ENCODE results near the gene GRIA4.
"Not testable (repeated sequence)": the region's sequence is repeated elsewhere in the genome, so short reads cannot be mapped to it uniquely, and the experiment has no call there.

Gene GRIA4

GRCh38 chr11:105827906-105828305, 218.0 kb downstream of the GRIA4 start:
- no peak for DNase-seq
- intact Hi-C loops (cut with DNase I) = no loop called here

- intact Hi-C loops (cut with DNase I) = no loop called here
- DNase-seq = no peak
These were observed 219.2 kb downstream of the GRIA4 start for GRCh38 chr11:105829084-105829483.

GRCh38 chr11:105834461-105834860, 224.6 kb downstream of the GRIA4 start:
- DNase-seq = no peak
- intact Hi-C loops (cut with DNase I) = no loop called here

GRCh38 chr11:105838668-105839384, 229.0 kb downstream of the GRIA4 start:
- no peak for DNase-seq
- intact Hi-C loops (cut with DNase I) = no loop called here

- intact Hi-C loops (cut with DNase I) = no loop called here
- no peak for DNase-seq
These were observed 230.5 kb downstream of the GRIA4 start for GRCh38 chr11:105840391-105840790.

GRCh38 chr11:105852403-105852802, 242.5 kb downstream of the GRIA4 start:
- DNase-seq = no peak
- intact Hi-C loops (cut with DNase I) = no loop called here

- DNase-seq = no peak
- intact Hi-C loops (cut with DNase I) = no loop called here
These were observed 244.4 kb downstream of the GRIA4 start for GRCh38 chr11:105854269-105854668.

GRCh38 chr11:105856954-105857353, 247.1 kb downstream of the GRIA4 start:
- intact Hi-C loops (cut with DNase I) = no loop called here

GRCh38 chr11:105857728-105858127, 247.9 kb downstream of the GRIA4 start:
- intact Hi-C loops (cut with DNase I) = no loop called here
- no peak for DNase-seq

More at GRCh38 chr11:105856954-105857353, 247.1 kb downstream of the GRIA4 start:
- DNase-seq = no peak

- no peak for DNase-seq
- intact Hi-C loops (cut with DNase I) = no loop called here
These were observed 249.0 kb downstream of the GRIA4 start for GRCh38 chr11:105858841-105859240.

GRCh38 chr11:105860105-105860504, 250.2 kb downstream of the GRIA4 start:
- intact Hi-C loops (cut with DNase I) = no loop called here
- no peak for DNase-seq

- DNase-seq = no peak
- intact Hi-C loops (cut with DNase I) = no loop called here
These were observed 251.4 kb downstream of the GRIA4 start for GRCh38 chr11:105861225-105861624.

GRCh38 chr11:105862736-105863367, 253.0 kb downstream of the GRIA4 start:
- intact Hi-C loops (cut with DNase I) = no loop called here
- DNase-seq = peak in 11 of 42 donors; percentile 8 to 67 (median 25)

GRCh38 chr11:105863523-105863922, 253.7 kb downstream of the GRIA4 start:
- intact Hi-C loops (cut with DNase I) = no loop called here

GRCh38 chr11:105867742-105868141, 257.9 kb downstream of the GRIA4 start:
- DNase-seq = no peak
- intact Hi-C loops (cut with DNase I) = no loop called here

More at GRCh38 chr11:105863523-105863922, 253.7 kb downstream of the GRIA4 start:
- DNase-seq = no peak

GRCh38 chr11:105868762-105869285, 259.0 kb downstream of the GRIA4 start:
- no peak for DNase-seq
- intact Hi-C loops (cut with DNase I) = no loop called here

GRCh38 chr11:105870516-105871113, 260.7 kb downstream of the GRIA4 start:
- DNase-seq = no peak
- intact Hi-C loops (cut with DNase I) = no loop called here

- no peak for DNase-seq
- intact Hi-C loops (cut with DNase I) = no loop called here
These were observed 268.6 kb downstream of the GRIA4 start for GRCh38 chr11:105878510-105878909.

- intact Hi-C loops (cut with DNase I); DNase-seq: not testable (repeated sequence)
These were observed 269.1 kb downstream of the GRIA4 start for GRCh38 chr11:105878927-105879326.

- intact Hi-C loops (cut with DNase I) = no loop called here
- DNase-seq = no peak
These were observed 271.2 kb downstream of the GRIA4 start for GRCh38 chr11:105881027-105881426.

Data from head of caudate nucleus (tissue), 42 donors.